Loucy (cell line): ENCODE data around the gene PHYHIPL.

Experiments
- H2AFZ ChIP-seq: fragments of 200-600 bp; sonication (generic); 2 replicates; pipeline ENCODE4 v1.6.0; 2016; ENCODE audit warnings: antibody characterized with exemption, mild to moderate bottlenecking, low read length, moderate library complexity
- H3F3A ChIP-seq: fragments of 200-600 bp; 2 replicates; pipeline ENCODE4 v1.6.0; 2016; ENCODE audit warnings: antibody characterized with exemption, low read depth, mild to moderate bottlenecking
- H3K27me3 ChIP-seq: fragments of 200-600 bp; sonication (generic); 2 replicates; pipeline ENCODE4 v1.6.1; 2014; ENCODE audit warnings: low read length, mild to moderate bottlenecking; ENCODE audit not compliant: insufficient read depth, poor library complexity, severe bottlenecking
- H3K36me3 ChIP-seq: fragments of 200-600 bp; sonication (generic); 2 replicates; pipeline ENCODE4 v1.6.1; 2016; ENCODE audit warnings: low read length; ENCODE audit not compliant: insufficient read depth
- H3K4me1 ChIP-seq: fragments of 200-600 bp; sonication (generic); 2 replicates; pipeline ENCODE4 v1.5.1; 2014; ENCODE audit warnings: low read length, mild to moderate bottlenecking; ENCODE audit not compliant: insufficient read depth, poor library complexity, severe bottlenecking
- H3K4me2 ChIP-seq: fragments of 200-600 bp; sonication (generic); 2 replicates; pipeline ENCODE4 v1.6.0; 2014; ENCODE audit warnings: antibody characterized with exemption, low read length, low read depth, mild to moderate bottlenecking; ENCODE audit not compliant: poor library complexity, severe bottlenecking
- H3K4me3 ChIP-seq: fragments of 200-600 bp; sonication (generic); 2 replicates; pipeline ENCODE4 v1.5.1; 2014; ENCODE audit warnings: low read length, mild to moderate bottlenecking, mixed read lengths; ENCODE audit not compliant: poor library complexity, severe bottlenecking
- H3K79me2 ChIP-seq: fragments of 200-600 bp; sonication (generic); 2 replicates; pipeline ENCODE4 v1.6.1; 2014; ENCODE audit warnings: low read length; ENCODE audit not compliant: insufficient read depth
- H3K9ac ChIP-seq: fragments of 200-600 bp; sonication (generic); 2 replicates; pipeline ENCODE4 v1.6.0; 2014; ENCODE audit warnings: mild to moderate bottlenecking, low read depth, low read length, moderate library complexity; ENCODE audit not compliant: poor library complexity, severe bottlenecking
- H3K9me2 ChIP-seq: fragments of 200-600 bp; sonication (generic); replicated peaks from 2 replicates; pipeline ENCODE4 v1.6.1; 2016; ENCODE audit warnings: low read depth, low read length, mixed read lengths
- H3K9me3 ChIP-seq: fragments of 200-600 bp; sonication (generic); 2 replicates; pipeline ENCODE4 v1.6.1; 2014; ENCODE audit warnings: mild to moderate bottlenecking, antibody characterized with exemption, low read length, low read depth; ENCODE audit not compliant: insufficient read depth
- H4K20me1 ChIP-seq: fragments of 200-600 bp; sonication (generic); 2 replicates; pipeline ENCODE4 v1.6.0; 2014; ENCODE audit warnings: antibody characterized with exemption, low read length, mild to moderate bottlenecking; ENCODE audit not compliant: insufficient read depth, poor library complexity, severe bottlenecking
- EZH2phosphoT487 ChIP-seq: fragments of 200-600 bp; IDR thresholded peaks from 2 replicates; pipeline ENCODE4 v1.6.1; 2018; ENCODE audit warnings: antibody characterized with exemption, mild to moderate bottlenecking, moderate library complexity, borderline replicate concordance
- TF ChIP-seq, protein P1 (sequence below): fragments of 200-600 bp; sonication (generic); conservative IDR thresholded peaks from 2 replicates; pipeline ENCODE4 v1.5.1; 2014; ENCODE audit warnings: mild to moderate bottlenecking, antibody characterized with exemption, low read length

PHYHIPL gene

DNA sequence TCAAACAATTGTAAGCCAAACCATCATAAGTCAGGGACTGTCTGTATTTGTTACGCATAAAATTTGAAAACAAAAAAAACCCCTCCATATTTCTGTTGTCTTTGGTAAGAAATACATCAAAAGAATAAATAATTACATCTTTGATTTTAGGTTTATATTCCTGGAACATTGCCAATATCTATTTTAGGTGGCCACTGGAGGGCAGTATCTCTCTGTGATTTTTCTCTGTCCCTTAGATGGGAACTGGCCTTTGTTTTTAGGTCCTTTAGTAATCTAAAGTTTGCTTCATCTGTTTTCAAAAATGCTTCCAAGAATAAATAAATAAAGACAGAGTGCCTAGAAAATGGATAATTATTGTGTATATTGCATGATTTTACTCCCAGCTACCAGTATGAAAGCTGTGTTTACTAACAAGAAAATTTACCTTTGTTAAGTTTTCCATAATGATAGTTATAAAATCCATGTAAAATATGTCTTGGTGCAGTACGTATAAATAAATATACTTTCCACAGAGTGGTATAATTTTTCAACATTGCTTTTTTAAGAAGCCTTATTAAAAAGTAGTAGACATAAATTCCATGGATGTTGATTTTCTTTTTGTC, 64.2 kb downstream of the PHYHIPL start:
- no peaks in the 10 kb centered on the region for H3F3A ChIP-seq
- H3K4me3 ChIP-seq = no peak overlapping the region
- no peaks in the 10 kb centered on the region for H3K36me3 ChIP-seq
- no peaks in the 10 kb centered on the region for H3K27me3 ChIP-seq
- no peaks in the 10 kb centered on the region for H3K4me1 ChIP-seq
- H3K9me3 ChIP-seq = no peaks in the 10 kb centered on the region
- H3K9ac ChIP-seq = no peak overlapping the region
- H3K79me2 ChIP-seq = no peaks in the 10 kb centered on the region
- H3K9me2 ChIP-seq = no peaks in the 10 kb centered on the region
- no peak for TF ChIP-seq EZH2phosphoT487
- TF ChIP-seq, protein P1, sequence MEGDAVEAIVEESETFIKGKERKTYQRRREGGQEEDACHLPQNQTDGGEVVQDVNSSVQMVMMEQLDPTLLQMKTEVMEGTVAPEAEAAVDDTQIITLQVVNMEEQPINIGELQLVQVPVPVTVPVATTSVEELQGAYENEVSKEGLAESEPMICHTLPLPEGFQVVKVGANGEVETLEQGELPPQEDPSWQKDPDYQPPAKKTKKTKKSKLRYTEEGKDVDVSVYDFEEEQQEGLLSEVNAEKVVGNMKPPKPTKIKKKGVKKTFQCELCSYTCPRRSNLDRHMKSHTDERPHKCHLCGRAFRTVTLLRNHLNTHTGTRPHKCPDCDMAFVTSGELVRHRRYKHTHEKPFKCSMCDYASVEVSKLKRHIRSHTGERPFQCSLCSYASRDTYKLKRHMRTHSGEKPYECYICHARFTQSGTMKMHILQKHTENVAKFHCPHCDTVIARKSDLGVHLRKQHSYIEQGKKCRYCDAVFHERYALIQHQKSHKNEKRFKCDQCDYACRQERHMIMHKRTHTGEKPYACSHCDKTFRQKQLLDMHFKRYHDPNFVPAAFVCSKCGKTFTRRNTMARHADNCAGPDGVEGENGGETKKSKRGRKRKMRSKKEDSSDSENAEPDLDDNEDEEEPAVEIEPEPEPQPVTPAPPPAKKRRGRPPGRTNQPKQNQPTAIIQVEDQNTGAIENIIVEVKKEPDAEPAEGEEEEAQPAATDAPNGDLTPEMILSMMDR = peak; percentile 72
- no peak overlapping the region for H2AFZ ChIP-seq
- no peak overlapping the region for H3K4me2 ChIP-seq
- H4K20me1 ChIP-seq = no peaks in the 10 kb centered on the region

DNA sequence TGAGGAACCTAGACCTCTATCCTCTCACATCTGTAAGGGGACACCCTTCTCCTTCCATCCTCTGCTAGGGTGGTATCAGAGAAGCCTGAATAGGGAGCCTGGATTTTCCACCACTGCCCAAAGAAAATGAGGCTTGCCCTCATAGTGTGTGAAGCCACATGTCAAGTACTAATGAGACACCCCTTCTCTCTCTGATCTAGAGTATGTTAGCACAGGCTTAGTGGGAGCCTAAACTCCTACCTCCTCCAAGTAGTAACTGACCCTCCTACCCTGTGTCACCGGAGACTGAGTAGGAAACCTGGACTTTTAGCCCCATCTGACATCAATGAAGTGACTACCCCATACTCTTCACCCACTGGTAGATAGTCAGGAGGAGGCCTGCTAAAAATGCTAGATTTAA, 65.6 kb downstream of the PHYHIPL start:
- Histone ChIP-seq H3K9me3 (no peaks in the 10 kb centered on the region), H3K27me3 (no peaks in the 10 kb centered on the region), H3K36me3 (no peaks in the 10 kb centered on the region), H2AFZ (no peak overlapping the region), H3K79me2 (no peaks in the 10 kb centered on the region), H3K4me2 (no peak overlapping the region), H4K20me1 (no peaks in the 10 kb centered on the region), H3K9me2 (no peaks in the 10 kb centered on the region), H3K4me3 (no peak overlapping the region), H3K9ac (no peak overlapping the region), H3F3A (no peaks in the 10 kb centered on the region), H3K4me1 (no peaks in the 10 kb centered on the region)
- TF ChIP-seq, protein P1 = no peak
- no peak for TF ChIP-seq EZH2phosphoT487

GRCh38 chr10:59242991-59243390, 66.5 kb downstream of the PHYHIPL start:
- Histone ChIP-seq H3K79me2 (no peaks in the 10 kb centered on the region), H4K20me1 (no peaks in the 10 kb centered on the region), H3K9me3 (no peaks in the 10 kb centered on the region), H3K4me3 (no peak overlapping the region), H3K36me3 (no peaks in the 10 kb centered on the region), H3K4me1 (no peaks in the 10 kb centered on the region), H3K9ac (no peak overlapping the region), H2AFZ (no peak overlapping the region), H3F3A (no peaks in the 10 kb centered on the region), H3K27me3 (no peaks in the 10 kb centered on the region), H3K4me2 (no peak overlapping the region), H3K9me2 (no peaks in the 10 kb centered on the region)
- no peak for TF ChIP-seq EZH2phosphoT487
- TF ChIP-seq, protein P1 = no peak
